ENCODE data around the gene DUSP19. TPM values are rescaled to one million over a fixed set of nuclear protein-coding genes. Genes with fewer than 3 reads are reported as not detected.

The DUSP19 gene
- polyA plus RNA-seq, 1 of the 3 experiments (the other 2 are of a cell fraction): 0.85 TPM

DNA sequence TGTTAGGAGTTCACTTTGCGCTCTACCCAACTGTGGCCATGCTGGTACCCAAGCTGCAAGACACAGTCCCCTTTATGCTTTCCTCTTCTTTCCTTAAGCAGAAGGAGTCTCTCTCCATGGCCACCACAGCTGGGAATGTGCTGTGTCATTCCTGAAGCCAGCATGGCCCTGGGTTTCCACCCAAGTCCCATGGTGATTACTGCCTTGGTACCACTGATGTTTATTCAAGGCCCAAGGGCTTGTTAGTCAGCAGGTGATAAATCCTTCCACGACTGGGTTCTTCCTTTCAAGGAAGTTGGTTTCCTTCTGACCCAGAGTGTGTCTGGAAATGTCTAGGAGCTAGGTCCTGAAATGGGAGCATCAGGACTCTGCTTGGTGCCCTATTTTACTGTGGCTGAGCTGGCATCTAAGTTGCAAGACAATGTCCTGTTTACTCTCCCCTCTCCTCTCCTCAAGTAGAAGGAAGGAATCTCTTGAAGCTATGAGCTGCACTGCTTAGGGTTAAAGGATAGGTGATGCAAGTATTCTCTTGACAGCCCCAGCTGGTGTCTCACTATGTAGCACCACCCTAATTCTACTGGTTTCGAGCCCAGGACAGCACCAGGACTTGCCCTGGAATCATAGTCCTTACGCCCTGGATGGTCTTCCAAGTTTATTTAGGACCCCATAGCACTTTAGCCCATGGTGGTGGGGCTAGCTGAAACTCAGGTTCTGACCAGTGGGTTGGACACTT is 27.0 kb downstream of the DUSP19 start:
- Histone ChIP-seq H3K9me2 (no peaks in the 10 kb centered on the region), H3K9me3 (no peaks in the 10 kb centered on the region), H3K4me1 (ENCODE audit: control insufficient read depth in 1 of 2, insufficient read depth in 2 of 2, low read depth in 1 of 2, low read length in 1 of 2) (no peaks in the 10 kb centered on the region), H3K27me3 (ENCODE audit: insufficient read depth) (no peaks in the 10 kb centered on the region), H3K79me2 (ENCODE audit: insufficient read depth) (no peaks in the 10 kb centered on the region), H3K4me2 (no peak overlapping the region), H3K36me3 (replicated peaks in 1 of 2; ENCODE audit: control insufficient read depth in 1 of 2, insufficient read depth in 2 of 2, low read length in 1 of 2) (no peaks in the 10 kb centered on the region), H2AFZ (ENCODE audit: low read depth) (no peak overlapping the region), H3K27ac (ENCODE audit: low read depth in 2 of 2, low read length in 1 of 2) (no peak overlapping the region), H3K4me3 (ENCODE audit: low read depth in 2 of 2, low read length in 1 of 2) (no peak overlapping the region), H3F3A (replicated peaks; ENCODE audit: insufficient read depth) (no peaks in the 10 kb centered on the region), H4K20me1 (ENCODE audit: insufficient read depth) (no peaks in the 10 kb centered on the region), H3K9ac (no peak overlapping the region)
- no peak for DNase-seq
- CTCF ChIA-PET: no interaction called here
- WGBS (ENCODE audit: low lambda C conversion rate): 61% methylated on average over 4 of the region's 4 CpGs
- TF ChIP-seq GABPA (IDR thresholded peaks at IDR 0.05; ENCODE audit: low read depth): no peak
- no peak for TF ChIP-seq GATA2 (CRISPR knock-in tag; IDR thresholded peaks at IDR 0.05)
- TF ChIP-seq ELF1 (IDR thresholded peaks at IDR 0.05): no peak
- TF ChIP-seq MEF2A (IDR thresholded peaks at IDR 0.05; ENCODE audit: borderline replicate concordance, low read depth): no peak
- TF ChIP-seq, protein P1, sequence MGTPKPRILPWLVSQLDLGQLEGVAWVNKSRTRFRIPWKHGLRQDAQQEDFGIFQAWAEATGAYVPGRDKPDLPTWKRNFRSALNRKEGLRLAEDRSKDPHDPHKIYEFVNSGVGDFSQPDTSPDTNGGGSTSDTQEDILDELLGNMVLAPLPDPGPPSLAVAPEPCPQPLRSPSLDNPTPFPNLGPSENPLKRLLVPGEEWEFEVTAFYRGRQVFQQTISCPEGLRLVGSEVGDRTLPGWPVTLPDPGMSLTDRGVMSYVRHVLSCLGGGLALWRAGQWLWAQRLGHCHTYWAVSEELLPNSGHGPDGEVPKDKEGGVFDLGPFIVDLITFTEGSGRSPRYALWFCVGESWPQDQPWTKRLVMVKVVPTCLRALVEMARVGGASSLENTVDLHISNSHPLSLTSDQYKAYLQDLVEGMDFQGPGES (IDR thresholded peaks at IDR 0.05; ENCODE audit: low read depth, low read length): no peak
- TF ChIP-seq, protein P2, sequence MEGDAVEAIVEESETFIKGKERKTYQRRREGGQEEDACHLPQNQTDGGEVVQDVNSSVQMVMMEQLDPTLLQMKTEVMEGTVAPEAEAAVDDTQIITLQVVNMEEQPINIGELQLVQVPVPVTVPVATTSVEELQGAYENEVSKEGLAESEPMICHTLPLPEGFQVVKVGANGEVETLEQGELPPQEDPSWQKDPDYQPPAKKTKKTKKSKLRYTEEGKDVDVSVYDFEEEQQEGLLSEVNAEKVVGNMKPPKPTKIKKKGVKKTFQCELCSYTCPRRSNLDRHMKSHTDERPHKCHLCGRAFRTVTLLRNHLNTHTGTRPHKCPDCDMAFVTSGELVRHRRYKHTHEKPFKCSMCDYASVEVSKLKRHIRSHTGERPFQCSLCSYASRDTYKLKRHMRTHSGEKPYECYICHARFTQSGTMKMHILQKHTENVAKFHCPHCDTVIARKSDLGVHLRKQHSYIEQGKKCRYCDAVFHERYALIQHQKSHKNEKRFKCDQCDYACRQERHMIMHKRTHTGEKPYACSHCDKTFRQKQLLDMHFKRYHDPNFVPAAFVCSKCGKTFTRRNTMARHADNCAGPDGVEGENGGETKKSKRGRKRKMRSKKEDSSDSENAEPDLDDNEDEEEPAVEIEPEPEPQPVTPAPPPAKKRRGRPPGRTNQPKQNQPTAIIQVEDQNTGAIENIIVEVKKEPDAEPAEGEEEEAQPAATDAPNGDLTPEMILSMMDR (IDR thresholded peaks at IDR 0.05): no peak
- TF ChIP-seq, protein P3, sequence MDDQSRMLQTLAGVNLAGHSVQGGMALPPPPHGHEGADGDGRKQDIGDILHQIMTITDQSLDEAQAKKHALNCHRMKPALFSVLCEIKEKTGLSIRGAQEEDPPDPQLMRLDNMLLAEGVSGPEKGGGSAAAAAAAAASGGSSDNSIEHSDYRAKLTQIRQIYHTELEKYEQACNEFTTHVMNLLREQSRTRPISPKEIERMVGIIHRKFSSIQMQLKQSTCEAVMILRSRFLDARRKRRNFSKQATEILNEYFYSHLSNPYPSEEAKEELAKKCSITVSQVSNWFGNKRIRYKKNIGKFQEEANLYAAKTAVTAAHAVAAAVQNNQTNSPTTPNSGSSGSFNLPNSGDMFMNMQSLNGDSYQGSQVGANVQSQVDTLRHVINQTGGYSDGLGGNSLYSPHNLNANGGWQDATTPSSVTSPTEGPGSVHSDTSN (IDR thresholded peaks at IDR 0.05): no peak
- no peak for TF ChIP-seq FOXM1 (IDR thresholded peaks at IDR 0.05; ENCODE audit: low read depth)
- TF ChIP-seq, protein P4, sequence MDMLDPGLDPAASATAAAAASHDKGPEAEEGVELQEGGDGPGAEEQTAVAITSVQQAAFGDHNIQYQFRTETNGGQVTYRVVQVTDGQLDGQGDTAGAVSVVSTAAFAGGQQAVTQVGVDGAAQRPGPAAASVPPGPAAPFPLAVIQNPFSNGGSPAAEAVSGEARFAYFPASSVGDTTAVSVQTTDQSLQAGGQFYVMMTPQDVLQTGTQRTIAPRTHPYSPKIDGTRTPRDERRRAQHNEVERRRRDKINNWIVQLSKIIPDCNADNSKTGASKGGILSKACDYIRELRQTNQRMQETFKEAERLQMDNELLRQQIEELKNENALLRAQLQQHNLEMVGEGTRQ (IDR thresholded peaks at IDR 0.05; ENCODE audit: borderline replicate concordance, low read depth, low read length): no peak
- TF ChIP-seq, protein P5, sequence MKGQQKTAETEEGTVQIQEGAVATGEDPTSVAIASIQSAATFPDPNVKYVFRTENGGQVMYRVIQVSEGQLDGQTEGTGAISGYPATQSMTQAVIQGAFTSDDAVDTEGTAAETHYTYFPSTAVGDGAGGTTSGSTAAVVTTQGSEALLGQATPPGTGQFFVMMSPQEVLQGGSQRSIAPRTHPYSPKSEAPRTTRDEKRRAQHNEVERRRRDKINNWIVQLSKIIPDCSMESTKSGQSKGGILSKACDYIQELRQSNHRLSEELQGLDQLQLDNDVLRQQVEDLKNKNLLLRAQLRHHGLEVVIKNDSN (IDR thresholded peaks at IDR 0.05; ENCODE audit: borderline replicate concordance, low read depth): no peak
- POLR2A ChIA-PET: no interaction called here

DNA sequence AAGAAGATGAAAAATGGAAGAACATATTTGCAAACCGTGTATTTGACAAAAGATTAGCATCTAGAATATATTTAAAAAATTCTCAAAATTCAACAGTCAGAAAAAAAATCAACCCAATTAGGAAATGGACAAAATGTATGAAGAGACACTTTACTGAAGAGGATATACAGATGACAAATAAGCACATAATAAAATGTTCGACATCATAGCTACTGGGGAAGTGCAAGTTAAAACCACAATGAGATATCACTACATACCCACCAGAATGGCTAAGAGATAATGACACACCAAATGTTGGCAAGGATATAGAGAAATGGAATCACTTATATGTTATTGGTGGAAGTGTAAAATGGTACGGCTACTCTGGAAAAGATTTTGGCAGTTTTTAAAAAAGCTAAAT is 34.0 kb downstream of the DUSP19 start:
- Histone ChIP-seq H3K27me3 (ENCODE audit: insufficient read depth) (no peaks in the 10 kb centered on the region), H3K79me2 (ENCODE audit: insufficient read depth) (no peaks in the 10 kb centered on the region), H2AFZ (ENCODE audit: low read depth) (no peak overlapping the region), H3K4me2 (no peak overlapping the region), H3K36me3 (replicated peaks in 1 of 2; ENCODE audit: control insufficient read depth in 1 of 2, insufficient read depth in 2 of 2, low read length in 1 of 2) (no peaks in the 10 kb centered on the region), H3K9me2 (no peaks in the 10 kb centered on the region), H3K4me1 (ENCODE audit: control insufficient read depth in 1 of 2, insufficient read depth in 2 of 2, low read depth in 1 of 2, low read length in 1 of 2) (no peaks in the 10 kb centered on the region), H3K9me3 (no peaks in the 10 kb centered on the region), H3K9ac (no peak overlapping the region), H3K27ac (ENCODE audit: low read depth in 2 of 2, low read length in 1 of 2) (no peak overlapping the region), H3K4me3 (ENCODE audit: low read depth in 2 of 2, low read length in 1 of 2) (no peak overlapping the region), H4K20me1 (ENCODE audit: insufficient read depth) (no peaks in the 10 kb centered on the region), H3F3A (replicated peaks; ENCODE audit: insufficient read depth) (no peaks in the 10 kb centered on the region)
- ChIA-PET POLR2A (no interaction called here), CTCF (no interaction called here)
- 78% methylated on average over 3 of the region's 3 CpGs for WGBS (ENCODE audit: low lambda C conversion rate)
- DNase-seq: no peak
- TF ChIP-seq, protein P2 (IDR thresholded peaks at IDR 0.05): no peak
- TF ChIP-seq, protein P5 (IDR thresholded peaks at IDR 0.05; ENCODE audit: borderline replicate concordance, low read depth): no peak
- no peak for TF ChIP-seq YY1 (IDR thresholded peaks at IDR 0.05; ENCODE audit: low read depth)
- no peak for TF ChIP-seq SMC3 (IDR thresholded peaks at IDR 0.05; ENCODE audit: low read depth, low read length)
- TF ChIP-seq TCF12 (IDR thresholded peaks at IDR 0.05): no peak
- TF ChIP-seq EZH2phosphoT487 (IDR thresholded peaks at IDR 0.05; ENCODE audit: borderline replicate concordance, low read depth): no peak
- TF ChIP-seq, protein P4 (IDR thresholded peaks at IDR 0.05; ENCODE audit: borderline replicate concordance, low read depth, low read length): no peak
- TF ChIP-seq FOSL2 (IDR thresholded peaks at IDR 0.05; ENCODE audit: borderline replicate concordance, low read depth): no peak
- TF ChIP-seq POLR2AphosphoS5 (IDR thresholded peaks at IDR 0.05; ENCODE audit: low read depth, low read length): no peak
